BJ (cell line): ENCODE results near the gene DDR2. TPM values are rescaled to one million over a fixed set of nuclear protein-coding genes. Genes with fewer than 3 reads are reported as not detected.

Experiments
- CTCF ChIA-PET: fragments of 350-600 bp; formaldehyde crosslinking; extraction: SDS; loops from one replicate; lab custom pipeline; 2021; ENCODE audit warnings: antibody characterized with exemption, inconsistent platforms; lab: Yijun Ruan, JAX
- POLR2A ChIA-PET: fragments of 300-600 bp; sonication (Branson Sonifier 250); formaldehyde crosslinking; extraction: SDS; loops from one replicate; lab custom pipeline; 2021; ENCODE audit warnings: antibody characterized with exemption; lab: Charles Lee
- DNase-seq: peaks from one replicate; pipeline ENCODE4 v3.0.0-alpha.2; 2011; ENCODE audit warnings: low read depth
- H3K27me3 ChIP-seq: 2 replicates; pipeline ENCODE4 v1.6.0; 2011; ENCODE audit warnings: low read length; ENCODE audit not compliant: control insufficient read depth, insufficient read depth
- H3K36me3 ChIP-seq: 2 replicates; pipeline ENCODE4 v1.5.1; 2011; ENCODE audit warnings: low read length; ENCODE audit not compliant: control insufficient read depth, insufficient read depth
- H3K4me3 ChIP-seq: 2 replicates; pipeline ENCODE4 v1.5.1; 2011; ENCODE audit warnings: low read depth, mild to moderate bottlenecking, control low read depth, low read length
- CTCF ChIP-seq: IDR thresholded peaks from 2 replicates; pipeline ENCODE4 v1.5.1; 2011; ENCODE audit warnings: low read depth, mild to moderate bottlenecking, control low read depth, inconsistent platforms, low read length, moderate library complexity; ENCODE audit not compliant: insufficient read depth
- polyA plus RNA-seq: library from polyadenylated mRNA; depleted of rRNA; stranded (reverse); fragments of >200 nt; gene quantifications from 2 replicates; pipeline ENCODE4 v1.2.3, GENCODE V29; 2011

Gene DDR2
- polyA plus RNA-seq, 1 experiment: 282 TPM

GRCh38 chr1:162629077-162629627 is 3.1 kb upstream of the DDR2 start:
- Histone ChIP-seq H3K4me3 (no peak overlapping the region), H3K27me3 (no peaks in the 10 kb centered on the region), H3K36me3 (no peaks in the 10 kb centered on the region)
- DNase-seq: no peak
- no peak for TF ChIP-seq CTCF
- ChIA-PET POLR2A (interaction anchor here (0.5 kb wide), 1 partner anchor 10 kb away, joined by 5 read pairs; no protein-coding TSS in a partner anchor), CTCF (interaction anchor here (1.0 to 2.4 kb wide), 4 partner anchors 15 to 171 kb away, joined by 3 to 8 read pairs (median 6); no protein-coding TSS in a partner anchor)

GRCh38 chr1:162629651-162630050 is 2.6 kb upstream of the DDR2 start:
- Histone ChIP-seq H3K4me3 (no peak overlapping the region), H3K27me3 (no peaks in the 10 kb centered on the region), H3K36me3 (no peaks in the 10 kb centered on the region)
- POLR2A ChIA-PET: interaction anchor here (0.5 kb wide), 1 partner anchor 11 kb away, joined by 5 read pairs; no protein-coding TSS in a partner anchor
- DNase-seq: peak; percentile 76
- CTCF ChIA-PET: interaction anchor here (1.0 to 2.3 kb wide), 3 partner anchors 16 to 171 kb away, joined by 3 to 7 read pairs (median 6); no protein-coding TSS in a partner anchor
- TF ChIP-seq CTCF: no peak

DNA sequence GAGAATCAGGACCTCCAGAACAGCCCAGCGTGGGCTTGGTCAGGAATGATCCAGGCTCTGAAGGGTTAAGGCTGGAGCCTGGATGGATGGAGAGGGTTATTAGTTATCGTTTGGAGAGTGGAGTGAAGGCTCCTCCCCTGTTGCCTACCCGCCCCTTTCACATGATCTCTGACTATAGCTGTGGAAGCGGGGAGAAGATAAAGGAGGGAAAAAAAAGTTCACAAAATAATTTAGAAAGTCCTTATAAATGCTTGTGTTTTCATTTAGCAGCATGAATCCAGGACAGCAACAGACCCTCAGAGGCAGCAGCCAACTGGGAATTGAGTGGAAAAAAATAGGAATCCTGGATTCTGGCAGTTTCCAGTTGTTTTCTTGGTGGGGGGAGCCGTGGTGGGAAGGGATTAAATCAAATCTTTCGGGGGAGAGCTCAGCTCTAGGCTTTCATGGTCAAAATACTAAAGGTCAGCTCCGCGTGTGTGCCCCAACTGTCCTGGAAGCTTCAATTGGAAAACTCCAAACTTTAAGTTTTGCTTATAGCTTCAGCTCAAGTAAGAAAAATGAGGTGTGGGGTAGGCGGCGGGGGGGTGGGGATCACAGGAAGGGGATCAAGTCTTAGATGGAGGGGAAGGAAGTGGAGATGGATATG is 595 bp upstream of the DDR2 start:
- POLR2A ChIA-PET: interaction anchor here (0.6 to 1.5 kb wide), 7 partner anchors 26 to 141 kb away, joined by 3 to 10 read pairs (median 6); no protein-coding TSS in a partner anchor
- CTCF ChIA-PET: interaction anchor here (1.6 to 2.7 kb wide), 4 partner anchors 10 to 41 kb away, joined by 3 to 14 read pairs (median 6); no protein-coding TSS in a partner anchor
- Histone ChIP-seq H3K4me3 (peak overlapping the region; percentile 69), H3K27me3 (no peaks in the 10 kb centered on the region), H3K36me3 (no peaks in the 10 kb centered on the region)
- no peak for DNase-seq
- TF ChIP-seq CTCF: no peak

- ChIA-PET CTCF (interaction anchor here (1.5 to 2.7 kb wide), 4 partner anchors 9 to 39 kb away, joined by 3 to 14 read pairs (median 6); no protein-coding TSS in a partner anchor), POLR2A (interaction anchor here (0.6 to 1.5 kb wide), 6 partner anchors 27 to 1273 kb away, joined by 3 to 7 read pairs (median 6); no protein-coding TSS in a partner anchor)
- no peaks in the 10 kb centered on the region for H3K27me3 ChIP-seq
- H3K36me3 ChIP-seq: no peaks in the 10 kb centered on the region
- no peak for DNase-seq
- no peak for TF ChIP-seq CTCF
- H3K4me3 ChIP-seq: peak overlapping the region; percentile 69
Observed at GRCh38 chr1:162632698-162633080, 425 bp downstream of the DDR2 start.
